H1 (cell line): ENCODE data around the gene FBXO46. TPM values are rescaled to one million over a fixed set of nuclear protein-coding genes. Genes with fewer than 3 reads are reported as not detected.

Experiments
- CTCF ChIA-PET: fragments of 300-600 bp; sonication (Branson Sonifier 250); formaldehyde crosslinking; loops from one replicate; lab custom pipeline; 2021; ENCODE audit not compliant: partially characterized antibody; lab: Charles Lee
- POLR2A ChIA-PET: fragments of 300-600 bp; sonication (Branson Sonifier 250); formaldehyde crosslinking; loops from one replicate; lab custom pipeline; 2021; ENCODE audit warnings: inconsistent platforms; ENCODE audit not compliant: partially characterized antibody; lab: Charles Lee
- DNase-seq, 2 experiments: peaks; one replicate each; pipeline versions ENCODE4 v3.0.0 to v3.0.0-alpha.2; 2010 to 2022; ENCODE audit warnings: low spot score in 2 of 2, low read depth in 1 of 2, mixed read lengths in 1 of 2
- FAIRE-seq: peaks from 2 replicates; lab custom pipeline; 2011; peaks lifted over from hg19 to GRCh38; lab: Jason Lieb, UNC
- H2AFZ ChIP-seq: 2 replicates; pipeline ENCODE4 v1.8.1; 2012; ENCODE audit warnings: low read length, inconsistent platforms
- H2AK5ac ChIP-seq: 2 replicates; pipeline ENCODE4 v1.6.1; 2013; ENCODE audit warnings: low read depth, low read length
- H2BK120ac ChIP-seq: replicated peaks from 2 replicates; pipeline ENCODE3; 2013; ENCODE audit warnings: low read depth, low read length, inconsistent platforms
- H2BK12ac ChIP-seq: 2 replicates; pipeline ENCODE4 v1.6.1; 2013; ENCODE audit warnings: low read depth, low read length
- H2BK15ac ChIP-seq: 2 replicates; pipeline ENCODE4 v1.6.1; 2013; ENCODE audit warnings: low read length
- H2BK20ac ChIP-seq: 2 replicates; pipeline ENCODE4 v1.6.1; 2013; ENCODE audit warnings: low read length
- H2BK5ac ChIP-seq: 2 replicates; pipeline ENCODE4 v1.6.1; 2013; ENCODE audit warnings: low read depth, low read length
- H3K14ac ChIP-seq: 2 replicates; pipeline ENCODE4 v1.6.1; 2013; ENCODE audit warnings: inconsistent platforms; ENCODE audit not compliant: insufficient read length
- H3K18ac ChIP-seq: 2 replicates; pipeline ENCODE4 v1.6.1; 2013; ENCODE audit warnings: low read length; ENCODE audit errors: extremely low read depth
- H3K23ac ChIP-seq: 2 replicates; pipeline ENCODE4 v1.6.1; 2013; ENCODE audit warnings: inconsistent platforms; ENCODE audit not compliant: insufficient read length
- H3K23me2 ChIP-seq: 2 replicates; pipeline ENCODE4 v1.6.1; 2013; ENCODE audit warnings: low read depth, low read length
- H3K27ac ChIP-seq: 2 replicates; pipeline ENCODE4 v1.6.1; 2011; ENCODE audit warnings: low read depth, low read length, inconsistent platforms
- H3K27me3 ChIP-seq, 4 experiments: replicated peaks in 1 of 4; 1 replicate in 1 of 4; 2 replicates in 3 of 4; pipeline versions ENCODE4 v1.6.1 to v1.8.1; 2011 to 2013; ENCODE audit warnings: low read length in 3 of 4, mild to moderate bottlenecking in 3 of 4, inconsistent platforms in 2 of 4, mixed read lengths in 2 of 4, moderate library complexity in 1 of 4; ENCODE audit not compliant: control insufficient read depth in 3 of 4, insufficient read depth in 3 of 4; ENCODE audit errors: extremely low read depth in 1 of 4
- H3K36me3 ChIP-seq, 4 experiments: 2 replicates each; pipeline versions ENCODE4 v1.6.1 to v1.8.1; 2011 to 2013; ENCODE audit warnings: mild to moderate bottlenecking in 4 of 4, low read length in 3 of 4, moderate library complexity in 2 of 4, control low read depth in 1 of 4, inconsistent platforms in 1 of 4; ENCODE audit not compliant: insufficient read depth in 4 of 4, control insufficient read depth in 2 of 4
- H3K4ac ChIP-seq: replicated peaks from 2 replicates; pipeline ENCODE3; 2013; ENCODE audit warnings: low read length, low read depth, mixed read lengths, inconsistent platforms; ENCODE audit not compliant: insufficient read length
- H3K4me1 ChIP-seq, 4 experiments: replicated peaks in 1 of 4; 1 replicate in 1 of 4; 2 replicates in 3 of 4; pipeline versions ENCODE4 v1.6.1 to v1.8.1; 2011 to 2013; ENCODE audit warnings: low read length in 3 of 4, inconsistent platforms in 2 of 4, mixed read lengths in 1 of 4; ENCODE audit not compliant: insufficient read depth in 4 of 4, control insufficient read depth in 3 of 4
- H3K4me2 ChIP-seq, 2 experiments: 2 replicates each; pipeline versions ENCODE4 v1.6.1 to v1.8.1; 2011 to 2013; ENCODE audit warnings: low read depth in 2 of 2, low read length in 2 of 2, control low read depth in 1 of 2, inconsistent platforms in 1 of 2, mild to moderate bottlenecking in 1 of 2; ENCODE audit not compliant: insufficient read depth in 1 of 2
- H3K4me3 ChIP-seq, 4 experiments: fragments of 200-600, 300-600 bp in 1 of 4; sonication (generic), shearing (Covaris generic), sonication (Bioruptor Twin) in 1 of 4; 2 replicates each; pipeline versions ENCODE4 v1.5.1 to v1.8.1; 2011 to 2016; ENCODE audit warnings: low read length in 4 of 4, low read depth in 3 of 4, control low read depth in 2 of 4, inconsistent platforms in 2 of 4, mild to moderate bottlenecking in 2 of 4, mixed read lengths in 1 of 4, moderate library complexity in 1 of 4; ENCODE audit not compliant: insufficient read depth in 2 of 4; ENCODE audit errors: extremely low read depth in 1 of 4
- H3K56ac ChIP-seq: replicated peaks from 2 replicates; pipeline ENCODE3; 2013; ENCODE audit warnings: low read depth, mild to moderate bottlenecking, mixed read lengths, low read length, inconsistent platforms; ENCODE audit not compliant: insufficient read length
- H3K79me1 ChIP-seq: 2 replicates; pipeline ENCODE4 v1.6.1; 2013; ENCODE audit warnings: low read depth, low read length, control low read depth
- H3K79me2 ChIP-seq, 2 experiments: 2 replicates each; pipeline versions ENCODE4 v1.6.1 to v1.8.1; 2012 to 2013; ENCODE audit warnings: low read length in 2 of 2, mild to moderate bottlenecking in 2 of 2, inconsistent platforms in 1 of 2; ENCODE audit not compliant: insufficient read depth in 2 of 2, control insufficient read depth in 1 of 2
- H3K9ac ChIP-seq, 4 experiments: replicated peaks in 1 of 4; 1 replicate in 1 of 4; 2 replicates in 3 of 4; pipeline versions ENCODE4 v1.6.1 to v1.8.1; 2011 to 2013; ENCODE audit warnings: low read depth in 3 of 4, low read length in 3 of 4, control low read depth in 2 of 4, mild to moderate bottlenecking in 2 of 4, moderate library complexity in 2 of 4, inconsistent platforms in 1 of 4; ENCODE audit errors: extremely low read depth in 1 of 4
- H3K9me3 ChIP-seq, 2 experiments: 2 replicates each; pipeline versions ENCODE4 v1.6.1 to v1.8.1; 2012 to 2013; ENCODE audit warnings: mild to moderate bottlenecking in 2 of 2, moderate library complexity in 2 of 2, control low read depth in 1 of 2, inconsistent platforms in 1 of 2, low read depth in 1 of 2, low read length in 1 of 2, mixed read lengths in 1 of 2; ENCODE audit not compliant: insufficient read depth in 2 of 2
- H4K20me1 ChIP-seq, 2 experiments: replicated peaks in 1 of 2; 2 replicates each; pipeline versions ENCODE3 to v1.8.1; 2011 to 2013; ENCODE audit warnings: inconsistent platforms in 2 of 2, low read length in 2 of 2, mild to moderate bottlenecking in 1 of 2; ENCODE audit not compliant: insufficient read depth in 2 of 2, control insufficient read depth in 1 of 2
- H4K5ac ChIP-seq: 2 replicates; pipeline ENCODE4 v1.6.1; 2013; ENCODE audit warnings: low read length, low read depth, mixed read lengths, inconsistent platforms; ENCODE audit not compliant: insufficient read length
- H4K8ac ChIP-seq: 2 replicates; pipeline ENCODE4 v1.8.0; 2013; ENCODE audit warnings: mild to moderate bottlenecking, moderate library complexity, low read length, inconsistent platforms; ENCODE audit not compliant: insufficient read depth; ENCODE audit errors: extremely low read depth
- H4K91ac ChIP-seq: replicated peaks from 2 replicates; pipeline ENCODE3; 2013; ENCODE audit warnings: low read length, mixed read lengths, inconsistent platforms; ENCODE audit not compliant: insufficient read length
- BCL11A ChIP-seq, 2 experiments: IDR thresholded peaks; one replicate each; pipeline ENCODE4 v1.6.1; 2011; ENCODE audit warnings: low read depth in 2 of 2, low read length in 2 of 2, mild to moderate bottlenecking in 2 of 2
- CBX5 ChIP-seq: fragments of 300-800, 300-1000 bp; sonication (generic); IDR thresholded peaks from 2 replicates; pipeline ENCODE4 v1.7.1; 2016; ENCODE audit warnings: antibody characterized with exemption, low read length, low read depth
- CEBPB ChIP-seq: IDR thresholded peaks from 2 replicates; pipeline ENCODE4 v1.6.1; 2012; ENCODE audit warnings: low read depth, low read length
- POLR2A ChIP-seq, 2 experiments: IDR thresholded peaks; 1 replicate in 1 of 2; 2 replicates in 1 of 2; pipeline ENCODE4 v1.6.1; 2011; ENCODE audit warnings: low read depth in 2 of 2, low read length in 2 of 2, mild to moderate bottlenecking in 2 of 2; ENCODE audit errors: control extremely low read depth in 1 of 2
- RFX5 ChIP-seq: IDR thresholded peaks from 2 replicates; pipeline ENCODE4 v1.6.1; 2011; ENCODE audit warnings: low read depth, low read length, improper control_type of control experiment, borderline replicate concordance
- TBP ChIP-seq: IDR thresholded peaks from 2 replicates; pipeline ENCODE4 v1.6.1; 2011; ENCODE audit warnings: low read depth, low read length, improper control_type of control experiment
- TEAD4 ChIP-seq: IDR thresholded peaks from 2 replicates; pipeline ENCODE4 v1.6.1; 2012; ENCODE audit warnings: low read depth, low read length, inconsistent platforms, mixed read lengths
- WGBS, 2 experiments: shearing (Covaris generic) in 1 of 2; methylation state at CpG; one replicate each; pipeline versions ENCODE4 v1.1.6 to v1.1.7; 2013 to 2015; ENCODE audit warnings: low lambda C conversion rate in 2 of 2, mixed read lengths in 2 of 2, inconsistent platforms in 1 of 2, low coverage in 1 of 2, missing lambda C conversion rate in 1 of 2; ENCODE audit not compliant: insufficient replicate concordance in 2 of 2, insufficient coverage in 1 of 2, insufficient read length in 1 of 2; ENCODE audit errors: extremely low coverage in 1 of 2, missing lambda C conversion rate in 1 of 2; 5-methylcytosine and 5-hydroxymethylcytosine counted together
- polyA plus RNA-seq, 7 experiments: library from polyadenylated mRNA; depleted of rRNA in 3 of 7; stranded (reverse) in 5 of 7; unstranded in 2 of 7; fragments of >200 nt in 5 of 7; fragments of 200-250 nt in 2 of 7; gene quantifications; 1 replicate in 5 of 7; 2 replicates in 1 of 7; 4 replicates in 1 of 7; pipeline versions ENCODE4 v1.2.1 to v1.2.3, GENCODE V29; 2011 to 2013; ENCODE audit warnings: missing spikeins in 2 of 7, mixed read lengths in 2 of 7
- total RNA-seq: library from RNA; stranded (reverse); fragmentation: NEBNext Ultra II Directional; extraction: Animal tissue kit (Norgen Biotek cat#: 25700); gene quantifications from 2 replicates; pipeline ENCODE4 v1.2.1, GENCODE V29; 2021
- TF ChIP-seq, protein P1 (sequence below), 3 experiments: IDR thresholded peaks; 1 replicate in 2 of 3; 2 replicates in 1 of 3; pipeline versions ENCODE4 v1.5.1 to v1.6.1; 2011; ENCODE audit warnings: low read length in 3 of 3, mild to moderate bottlenecking in 3 of 3, inconsistent platforms in 2 of 3, low read depth in 1 of 3, moderate library complexity in 1 of 3; ENCODE audit not compliant: insufficient read depth in 1 of 3; ENCODE audit errors: control extremely low read depth in 1 of 3

The FBXO46 gene
- total and polyA plus RNA-seq, 2 of the 8 experiments (the other 6 are each of a cell fraction or from before 2014, with no cell fraction given), result 11.2 to 38.9 TPM

DNA sequence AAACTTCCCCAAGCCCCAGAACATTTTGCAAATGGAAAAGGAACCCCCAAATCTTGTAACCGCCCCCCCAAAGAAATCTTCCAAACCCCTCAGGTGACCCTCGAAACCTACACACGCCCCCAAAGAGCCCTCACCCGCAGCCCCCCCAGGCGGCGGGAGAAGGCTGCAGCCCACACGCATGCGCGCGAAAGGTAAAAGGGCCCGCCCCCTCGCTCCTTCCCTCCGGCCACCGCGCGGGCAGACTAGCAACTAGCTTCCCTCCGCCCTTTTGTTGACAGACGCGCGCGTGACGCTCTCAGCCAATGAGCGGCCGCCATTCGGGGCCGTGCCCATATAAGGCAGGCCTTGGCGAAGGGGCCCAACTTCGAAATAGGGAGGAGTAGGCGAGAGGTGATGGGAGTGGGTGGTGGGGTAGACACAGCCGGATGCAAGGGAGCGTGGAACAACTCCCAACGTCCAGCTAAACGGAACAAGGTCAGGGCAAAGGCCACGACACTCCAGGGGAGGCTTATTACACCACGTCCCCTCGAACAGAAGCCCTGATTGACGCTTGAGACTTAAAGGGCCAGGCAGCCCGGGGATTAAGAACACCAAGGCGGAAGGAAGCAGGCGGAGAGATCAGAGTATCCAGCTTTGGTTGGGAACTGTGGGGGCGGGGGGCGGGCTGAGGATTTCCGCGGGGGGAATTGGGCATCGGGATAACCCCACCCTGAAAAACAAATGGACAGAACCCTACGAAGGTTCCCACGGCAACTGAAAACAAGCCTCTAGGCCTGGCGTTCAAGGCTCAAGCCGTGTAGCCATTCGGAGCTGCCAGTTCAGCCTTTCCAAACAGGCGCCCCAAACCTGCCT, 13.3 kb downstream of the FBXO46 start:
- Histone ChIP-seq H2AK5ac (peak overlapping the region; percentile 95), H3K27me3 (no peaks in the 10 kb centered on the region), H3K9ac (peak overlapping the region in 3 of 4 experiments; percentile 95 to 97 (median 97); a peak in 6 of 7 replicates), H3K18ac (peak overlapping the region; percentile 42), H2BK12ac (peak overlapping the region; percentile 86; the same call in 1 of the 2 replicates), H4K91ac (peak overlapping the region; percentile 91), H4K5ac (peak overlapping the region; percentile 90), H2AFZ (no peak overlapping the region), H3K79me2 (peaks cover 8 to 48% of the 10 kb centered on the region in 2 experiments), H2BK120ac (no peak overlapping the region), H2BK20ac (no peak overlapping the region), H3K14ac (no peak overlapping the region), H2BK15ac (peak overlapping the region; percentile 51; the same call in 1 of the 2 replicates), H4K8ac (peak overlapping the region; percentile 82; the same call in 1 of the 2 replicates), H3K27ac (peak overlapping the region; percentile 96), H3K23ac (no peak overlapping the region), H3K9me3 (no peaks in the 10 kb centered on the region), H3K56ac (peak overlapping the region; percentile 84), H3K79me1 (peaks cover 5% of the 10 kb centered on the region), H3K4ac (peak overlapping the region; percentile 3), H3K4me2 (peak overlapping the region; percentile 94 to 100), H3K4me1 (peaks cover 0 to 9% (median 8%) of the 10 kb centered on the region in 4 experiments; a peak in 6 of 7 replicates), H3K36me3 (peaks cover 0 to 13% (median 8%) of the 10 kb centered on the region in 4 experiments; a peak in 5 of 8 replicates), H2BK5ac (peak overlapping the region; percentile 88), H3K4me3 (peak overlapping the region; percentile 83 to 92 (median 88)), H3K23me2 (peaks cover 13% of the 10 kb centered on the region), H4K20me1 (peaks cover 0 to 4% of the 10 kb centered on the region in 2 experiments)
- 1% methylated on average over 41 of the region's 51 CpGs; no CpG with 5 or more reads in 1 of the 2 experiments for WGBS, 2 experiments
- peak; percentile 97 to 98 for DNase-seq
- CTCF ChIA-PET, result interaction anchor here (0.6 to 1.8 kb wide), 11 partner anchors 24 to 772 kb away, joined by 3 to 11 read pairs (median 4); partner anchors contain the start of genes FOSB, QPCTL and SIX5
- FAIRE-seq, result peak; percentile 96
- POLR2A ChIA-PET, result interaction anchor here (0.6 to 20.0 kb wide), 36 partner anchors 9 to 456 kb away, joined by 3 to 284 read pairs (median 4); partner anchors contain the start of genes DMPK, FBXO46, FOXA3 and GIPR
- TF ChIP-seq TEAD4, result no peak
- no peak for TF ChIP-seq CBX5
- peak; percentile 75 for TF ChIP-seq TBP
- TF ChIP-seq POLR2A (IDR thresholded peaks at IDR 0.05; ENCODE audit: control extremely low read depth in 1 of 2, low read depth in 2 of 2, low read length in 2 of 2), result peak in 1 of 2 experiments; percentile 84; a peak in 2 of 3 replicates
- TF ChIP-seq BCL11A (IDR thresholded peaks at IDR 0.05; ENCODE audit: low read depth in 2 of 2, low read length in 2 of 2), result no peak
- TF ChIP-seq RFX5, result peak; percentile 46; the same call in 1 of the 2 replicates
- TF ChIP-seq CEBPB, result 0 out of 2 replicates have a peak, but pooled peaks have one; percentile 32
- TF ChIP-seq, protein P1, sequence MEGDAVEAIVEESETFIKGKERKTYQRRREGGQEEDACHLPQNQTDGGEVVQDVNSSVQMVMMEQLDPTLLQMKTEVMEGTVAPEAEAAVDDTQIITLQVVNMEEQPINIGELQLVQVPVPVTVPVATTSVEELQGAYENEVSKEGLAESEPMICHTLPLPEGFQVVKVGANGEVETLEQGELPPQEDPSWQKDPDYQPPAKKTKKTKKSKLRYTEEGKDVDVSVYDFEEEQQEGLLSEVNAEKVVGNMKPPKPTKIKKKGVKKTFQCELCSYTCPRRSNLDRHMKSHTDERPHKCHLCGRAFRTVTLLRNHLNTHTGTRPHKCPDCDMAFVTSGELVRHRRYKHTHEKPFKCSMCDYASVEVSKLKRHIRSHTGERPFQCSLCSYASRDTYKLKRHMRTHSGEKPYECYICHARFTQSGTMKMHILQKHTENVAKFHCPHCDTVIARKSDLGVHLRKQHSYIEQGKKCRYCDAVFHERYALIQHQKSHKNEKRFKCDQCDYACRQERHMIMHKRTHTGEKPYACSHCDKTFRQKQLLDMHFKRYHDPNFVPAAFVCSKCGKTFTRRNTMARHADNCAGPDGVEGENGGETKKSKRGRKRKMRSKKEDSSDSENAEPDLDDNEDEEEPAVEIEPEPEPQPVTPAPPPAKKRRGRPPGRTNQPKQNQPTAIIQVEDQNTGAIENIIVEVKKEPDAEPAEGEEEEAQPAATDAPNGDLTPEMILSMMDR (IDR thresholded peaks at IDR 0.05; ENCODE audit: control extremely low read depth in 1 of 3, insufficient read depth in 1 of 3, low read depth in 1 of 3, low read length in 3 of 3), result no peak
